Embryonic facial prominence (tissue), 1 donor: ENCODE data around the gene UBE4A.

Experiments
- DNase-seq: peaks from one replicate; pipeline ENCODE4 v3.0.0-alpha.2; 2016; ENCODE audit errors: extremely low spot score

The UBE4A gene

GRCh38 chr11:118341261-118341660 is 18.1 kb upstream of the UBE4A start:
- no peak for DNase-seq

DNA sequence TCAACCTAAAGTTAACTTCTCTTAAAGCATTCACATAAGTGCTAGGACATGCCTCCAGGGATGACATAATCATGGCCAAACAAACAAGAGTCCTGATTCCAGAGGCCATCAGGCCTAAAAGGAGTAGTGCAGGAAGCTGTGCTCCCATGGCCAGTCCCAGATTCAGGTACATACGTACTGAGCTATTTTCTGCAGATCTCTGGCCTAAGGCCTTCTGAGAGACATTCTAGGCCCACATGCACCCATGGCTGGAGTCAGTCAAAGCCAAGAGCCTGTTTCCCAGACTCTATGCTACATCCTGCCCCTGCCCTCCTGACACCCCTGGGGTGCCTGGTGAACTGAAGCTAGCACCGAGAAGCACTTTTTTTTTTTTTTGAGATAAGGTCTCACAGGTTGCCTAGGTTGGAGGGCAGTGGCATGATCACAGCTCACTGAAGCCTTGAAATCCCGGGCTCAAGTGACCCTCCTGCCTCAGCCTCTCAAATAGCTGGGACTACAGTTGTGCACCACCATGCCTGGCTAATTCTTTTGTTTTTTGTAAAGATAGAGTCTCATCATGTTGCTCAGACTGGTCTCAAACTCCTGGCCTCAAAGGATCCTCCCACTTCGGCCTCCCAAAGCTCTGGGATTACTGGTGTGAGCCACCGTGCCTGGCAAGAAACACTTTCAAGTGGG is 17.4 kb upstream of the UBE4A start:
- no peak for DNase-seq

- no peak for DNase-seq
Observed at GRCh38 chr11:118342503-118343161, 16.8 kb upstream of the UBE4A start, which contains the start of gene CD3D. CD3D (minus strand) TSS chr11:118342705; CDS start chr11:118342607, 98 bp downstream.

- DNase-seq: no peak
Observed at GRCh38 chr11:118343248-118343647, 16.2 kb upstream of the UBE4A start.

GRCh38 chr11:118343981-118344515 is 15.4 kb upstream of the UBE4A start, which contains the start of gene CD3G:
CD3G (plus strand) TSS chr11:118344344; CDS start chr11:118344424, 80 bp downstream.
- no peak for DNase-seq

- DNase-seq: no peak
Observed at GRCh38 chr11:118349475-118349874, 9.9 kb upstream of the UBE4A start.

- no peak for DNase-seq
Observed at GRCh38 chr11:118353084-118353710, 6.2 kb upstream of the UBE4A start.

GRCh38 chr11:118358071-118358470 is 1.3 kb upstream of the UBE4A start:
- no peak for DNase-seq

GRCh38 chr11:118364956-118365615 is 5.7 kb downstream of the UBE4A start:
- no peak for DNase-seq

GRCh38 chr11:118366287-118366686 is 6.9 kb downstream of the UBE4A start:
- no peak for DNase-seq

- no peak for DNase-seq
Observed at GRCh38 chr11:118370774-118371173, 11.4 kb downstream of the UBE4A start.

- DNase-seq: no peak
Observed at GRCh38 chr11:118373263-118373662, 13.9 kb downstream of the UBE4A start.

GRCh38 chr11:118373871-118374270 is 14.5 kb downstream of the UBE4A start:
- DNase-seq: no peak

DNA sequence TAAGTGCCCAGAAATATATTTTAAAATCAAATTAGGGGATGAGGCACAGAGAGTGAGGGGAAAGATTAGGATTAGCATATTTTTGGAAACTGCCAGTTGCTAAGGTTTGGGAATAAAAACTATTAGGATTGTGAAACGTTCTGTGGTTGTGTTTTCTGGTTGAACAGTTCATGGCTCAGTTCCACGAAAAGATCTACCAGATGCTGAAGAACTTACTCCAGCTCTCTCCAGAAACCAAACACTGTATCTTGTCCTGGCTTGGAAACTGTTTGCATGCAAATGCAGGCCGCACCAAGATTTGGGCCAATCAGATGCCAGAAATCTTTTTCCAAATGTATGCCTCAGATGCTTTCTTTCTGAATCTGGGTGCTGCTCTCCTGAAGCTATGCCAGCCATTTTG is 15.3 kb downstream of the UBE4A start:
- DNase-seq: no peak

DNA sequence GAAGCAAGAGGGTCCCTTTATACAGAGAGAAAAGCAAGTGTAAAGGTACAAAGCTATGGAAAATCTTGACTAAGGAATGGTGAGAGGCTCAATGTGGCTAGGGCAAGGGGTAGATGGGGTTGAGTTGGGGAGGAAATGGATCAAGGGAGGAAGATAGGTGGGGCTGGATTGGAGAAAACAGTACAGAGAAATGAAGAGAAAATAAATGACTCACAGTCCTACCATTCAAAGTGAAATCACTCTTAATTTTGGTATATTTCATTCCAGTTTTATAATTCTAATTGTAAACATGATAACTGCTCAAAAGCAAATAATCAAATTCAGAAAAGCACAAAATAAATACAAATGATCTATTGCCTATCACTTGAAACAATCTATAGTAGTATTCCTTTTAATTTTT is 16.6 kb downstream of the UBE4A start:
- DNase-seq: no peak

GRCh38 chr11:118379497-118379896 is 20.1 kb downstream of the UBE4A start:
- no peak for DNase-seq

GRCh38 chr11:118380571-118380970 is 21.2 kb downstream of the UBE4A start:
- DNase-seq: no peak

GRCh38 chr11:118382954-118383353 is 23.6 kb downstream of the UBE4A start:
- DNase-seq: no peak

- no peak for DNase-seq
Observed at GRCh38 chr11:118383657-118384056, 24.3 kb downstream of the UBE4A start.

DNA sequence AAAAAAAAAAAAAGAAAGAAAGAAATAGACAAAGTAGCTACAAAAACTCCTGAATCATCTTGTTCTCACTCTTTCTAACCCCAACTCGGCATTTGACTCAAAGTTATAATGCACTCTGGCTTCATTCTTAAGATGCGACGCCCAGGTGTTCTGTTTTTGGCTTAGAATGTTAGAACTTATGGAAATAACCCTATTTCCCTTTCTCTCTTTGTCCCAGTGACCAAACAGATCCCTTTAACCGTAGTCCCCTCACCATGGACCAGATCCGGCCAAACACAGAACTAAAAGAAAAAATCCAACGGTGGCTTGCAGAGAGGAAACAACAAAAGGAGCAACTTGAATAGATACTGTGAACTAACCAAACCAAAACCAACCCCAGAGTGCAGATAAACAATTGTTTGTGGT is 36.7 kb downstream of the UBE4A start:
- no peak for DNase-seq

GRCh38 chr11:118397448-118397847 is 38.0 kb downstream of the UBE4A start:
- DNase-seq: no peak
